Adipocyte (in vitro differentiated cells): ENCODE results near the gene DCST1.

Experiments used
- DNase-seq: peaks from one replicate; pipeline ENCODE4 v3.0.0-alpha.2; 2015; ENCODE audit warnings: low read depth
- H3K27me3 ChIP-seq: replicated peaks from 2 replicates; pipeline ENCODE4 v1.7.0; 2013; ENCODE audit warnings: mild to moderate bottlenecking, low read length, moderate library complexity; ENCODE audit not compliant: control insufficient read depth, insufficient read depth
- H3K36me3 ChIP-seq: 2 replicates; pipeline ENCODE4 v1.7.0; 2013; ENCODE audit warnings: low read length, mild to moderate bottlenecking, moderate library complexity; ENCODE audit not compliant: control insufficient read depth, insufficient read depth, severe bottlenecking
- H3K4me1 ChIP-seq: 2 replicates; pipeline ENCODE4 v1.7.0; 2013; ENCODE audit warnings: mild to moderate bottlenecking, low read length, moderate library complexity; ENCODE audit not compliant: control insufficient read depth, insufficient read depth
- H3K4me3 ChIP-seq: 2 replicates; pipeline ENCODE4 v1.7.0; 2013; ENCODE audit warnings: mild to moderate bottlenecking, low read length, moderate library complexity
- H3K9ac ChIP-seq: 2 replicates; pipeline ENCODE4 v1.7.0; 2013; ENCODE audit warnings: mild to moderate bottlenecking, low read length, moderate library complexity
- H3K9me3 ChIP-seq: 2 replicates; pipeline ENCODE4 v1.7.0; 2013; ENCODE audit warnings: mild to moderate bottlenecking, low read length, moderate library complexity; ENCODE audit not compliant: control insufficient read depth

Gene DCST1

DNA sequence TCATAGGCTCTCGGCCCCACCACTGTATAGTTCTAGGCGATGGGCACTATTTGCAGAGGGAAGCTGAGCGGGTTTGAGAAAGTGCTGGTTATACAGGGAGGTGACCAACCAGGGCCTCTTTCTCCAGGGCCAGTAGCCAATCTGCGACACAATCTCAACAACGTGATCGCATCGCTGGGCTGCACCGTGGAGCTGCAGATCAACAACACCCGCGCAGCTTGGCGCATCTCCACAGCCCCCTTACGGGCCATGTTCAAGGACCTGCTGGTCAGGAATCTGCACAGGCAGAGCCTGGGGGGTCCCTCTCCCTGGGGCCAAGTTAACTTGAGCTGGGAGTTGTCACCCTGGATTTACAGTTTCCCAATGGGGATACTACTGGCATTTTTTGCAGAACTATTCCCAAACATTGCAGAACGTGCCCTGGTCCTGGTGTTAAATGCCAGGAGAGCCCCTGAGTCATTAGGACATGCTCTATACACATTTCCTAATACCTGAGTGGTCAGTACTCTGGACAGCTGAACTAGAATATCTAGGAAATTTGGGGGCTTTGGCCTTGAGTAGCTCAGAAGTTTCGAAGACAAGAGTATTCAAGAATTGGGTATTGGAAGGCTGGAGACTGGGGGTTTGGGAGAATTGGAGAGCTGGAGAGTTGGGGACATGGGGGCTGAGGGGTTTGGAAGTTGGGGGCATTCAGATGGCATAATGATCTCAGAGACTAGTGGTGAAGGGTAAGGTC is 6.9 kb downstream of the DCST1 start:
- no peak overlapping the region for H3K9ac ChIP-seq
- no peaks in the 10 kb centered on the region for H3K27me3 ChIP-seq
- no peak for DNase-seq
- peaks cover 12% of the 10 kb centered on the region for H3K4me1 ChIP-seq
- H3K9me3 ChIP-seq, result no peaks in the 10 kb centered on the region
- H3K36me3 ChIP-seq, result no peaks in the 10 kb centered on the region
- H3K4me3 ChIP-seq, result no peak overlapping the region

- no peak for DNase-seq
- H3K9me3 ChIP-seq, result no peaks in the 10 kb centered on the region
- H3K36me3 ChIP-seq, result no peaks in the 10 kb centered on the region
- H3K4me1 ChIP-seq, result peaks cover 12% of the 10 kb centered on the region
- H3K4me3 ChIP-seq, result no peak overlapping the region
- H3K27me3 ChIP-seq, result no peaks in the 10 kb centered on the region
- no peak overlapping the region for H3K9ac ChIP-seq
Measured at GRCh38 chr1:155042789-155043188, 9.2 kb downstream of the DCST1 start.

DNA sequence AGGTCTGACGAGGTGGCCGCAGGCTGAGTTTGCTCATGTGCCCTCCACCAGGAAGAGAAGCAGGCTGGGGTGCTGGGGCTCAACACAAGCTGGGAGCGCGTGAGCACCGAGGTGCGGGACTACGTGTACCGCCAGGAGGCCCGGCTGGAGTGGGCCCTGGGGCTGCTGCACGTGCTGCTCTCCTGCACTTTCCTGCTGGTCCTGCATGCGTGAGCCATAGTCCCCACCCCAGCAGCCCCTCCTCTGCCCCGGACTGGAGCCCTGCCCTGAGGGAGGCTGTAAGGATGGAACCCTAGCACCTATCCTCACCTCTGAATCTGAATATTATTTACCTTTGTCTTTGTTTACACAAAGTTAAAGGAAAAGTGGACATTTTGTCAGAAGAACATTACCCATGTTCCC is 9.7 kb downstream of the DCST1 start:
- Histone ChIP-seq H3K36me3 (no peaks in the 10 kb centered on the region), H3K9ac (no peak overlapping the region), H3K4me3 (no peak overlapping the region), H3K9me3 (no peaks in the 10 kb centered on the region), H3K4me1 (peaks cover 12% of the 10 kb centered on the region), H3K27me3 (no peaks in the 10 kb centered on the region)
- DNase-seq, result no peak

DNA sequence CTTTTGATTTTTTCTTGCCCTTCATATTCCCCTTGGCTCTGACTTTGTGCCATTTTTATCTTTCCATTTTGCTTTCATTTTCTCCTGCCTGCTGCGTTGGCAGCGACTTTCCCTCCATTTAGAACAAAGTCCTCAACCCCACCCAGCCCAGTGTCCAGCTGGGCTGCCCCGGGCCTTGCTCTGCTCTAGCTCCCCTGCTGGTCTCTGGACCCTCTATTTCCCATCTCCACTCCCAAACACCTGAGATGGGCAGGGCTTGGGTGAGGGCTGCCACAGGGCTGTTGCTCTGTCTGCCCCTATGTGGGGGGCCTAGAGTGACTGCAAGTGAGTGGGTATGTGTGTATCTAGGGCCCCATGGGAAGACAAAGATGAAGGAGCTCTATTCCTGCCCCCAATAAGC is 10.2 kb downstream of the DCST1 start:
- no peaks in the 10 kb centered on the region for H3K36me3 ChIP-seq
- no peak overlapping the region for H3K9ac ChIP-seq
- H3K9me3 ChIP-seq, result no peaks in the 10 kb centered on the region
- no peak for DNase-seq
- peaks cover 12% of the 10 kb centered on the region for H3K4me1 ChIP-seq
- no peaks in the 10 kb centered on the region for H3K27me3 ChIP-seq
- H3K4me3 ChIP-seq, result no peak overlapping the region

DNA sequence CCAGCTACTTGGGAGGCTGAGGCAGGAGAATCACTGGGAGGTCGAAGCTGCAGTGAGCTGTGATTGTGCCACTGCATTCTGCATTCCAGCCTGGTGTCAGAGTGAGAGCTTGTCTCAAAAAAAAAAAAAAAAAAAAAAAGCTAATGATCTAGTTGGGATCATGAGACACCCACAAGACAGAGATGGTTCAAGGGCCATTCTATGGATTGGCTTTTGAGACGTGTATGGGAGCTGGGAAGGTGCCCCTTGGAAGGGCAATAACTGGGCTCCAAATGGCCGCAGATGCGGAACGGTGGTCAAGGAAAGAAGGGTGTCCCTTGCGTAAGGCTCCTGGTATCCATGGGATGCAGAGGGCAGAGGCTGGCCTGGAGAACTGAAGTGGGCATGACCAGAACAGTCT is 10.7 kb downstream of the DCST1 start:
- DNase-seq, result no peak
- H3K4me3 ChIP-seq, result no peak overlapping the region
- H3K4me1 ChIP-seq, result peaks cover 10% of the 10 kb centered on the region
- H3K9me3 ChIP-seq, result no peaks in the 10 kb centered on the region
- H3K36me3 ChIP-seq, result no peaks in the 10 kb centered on the region
- no peaks in the 10 kb centered on the region for H3K27me3 ChIP-seq
- H3K9ac ChIP-seq, result no peak overlapping the region

DNA sequence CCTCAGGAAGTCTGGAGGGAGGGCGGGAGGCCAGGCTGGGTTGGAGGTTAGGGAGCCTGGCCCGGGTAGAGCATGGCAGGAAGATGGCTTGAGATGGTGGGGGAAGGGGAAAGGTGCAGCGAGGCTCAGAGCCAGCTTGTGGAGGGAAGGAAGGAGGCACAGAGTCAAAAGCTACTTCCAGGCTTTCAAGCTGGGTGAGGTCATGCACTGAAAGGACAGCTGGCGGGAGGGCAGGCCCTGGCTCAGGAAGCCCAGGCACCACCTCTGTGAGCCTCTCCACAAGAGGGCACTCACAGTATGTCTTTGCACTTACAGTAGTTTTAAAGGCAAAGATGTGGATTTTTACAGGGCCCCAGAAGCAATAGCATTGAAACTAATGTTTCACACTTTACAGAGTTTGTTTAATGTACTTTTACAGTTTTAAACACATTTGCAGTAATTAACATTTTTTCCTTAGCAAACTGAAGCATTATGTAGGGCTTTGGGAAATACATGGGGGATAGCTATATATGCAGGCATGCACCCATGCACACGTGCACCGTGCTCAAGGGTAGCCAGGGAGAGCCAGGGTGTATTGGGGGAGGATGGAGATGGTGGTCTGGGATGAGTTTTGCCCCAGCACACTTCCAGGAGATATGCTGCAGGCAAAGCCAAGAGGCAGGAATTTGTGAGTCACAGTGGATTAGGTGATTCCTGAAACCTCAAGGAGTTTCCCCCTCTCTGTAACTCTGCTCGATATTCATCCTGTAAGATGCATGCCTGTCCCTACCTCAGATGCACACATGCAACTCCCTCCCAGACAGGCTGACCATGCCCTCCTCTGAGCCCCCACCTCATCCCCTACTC is 11.4 kb downstream of the DCST1 start:
- DNase-seq, result peak; percentile 82
- Histone ChIP-seq H3K9me3 (no peaks in the 10 kb centered on the region), H3K36me3 (no peaks in the 10 kb centered on the region), H3K27me3 (no peaks in the 10 kb centered on the region), H3K4me3 (no peak overlapping the region), H3K9ac (peak overlapping the region; percentile 4), H3K4me1 (peaks cover 17% of the 10 kb centered on the region)

DNA sequence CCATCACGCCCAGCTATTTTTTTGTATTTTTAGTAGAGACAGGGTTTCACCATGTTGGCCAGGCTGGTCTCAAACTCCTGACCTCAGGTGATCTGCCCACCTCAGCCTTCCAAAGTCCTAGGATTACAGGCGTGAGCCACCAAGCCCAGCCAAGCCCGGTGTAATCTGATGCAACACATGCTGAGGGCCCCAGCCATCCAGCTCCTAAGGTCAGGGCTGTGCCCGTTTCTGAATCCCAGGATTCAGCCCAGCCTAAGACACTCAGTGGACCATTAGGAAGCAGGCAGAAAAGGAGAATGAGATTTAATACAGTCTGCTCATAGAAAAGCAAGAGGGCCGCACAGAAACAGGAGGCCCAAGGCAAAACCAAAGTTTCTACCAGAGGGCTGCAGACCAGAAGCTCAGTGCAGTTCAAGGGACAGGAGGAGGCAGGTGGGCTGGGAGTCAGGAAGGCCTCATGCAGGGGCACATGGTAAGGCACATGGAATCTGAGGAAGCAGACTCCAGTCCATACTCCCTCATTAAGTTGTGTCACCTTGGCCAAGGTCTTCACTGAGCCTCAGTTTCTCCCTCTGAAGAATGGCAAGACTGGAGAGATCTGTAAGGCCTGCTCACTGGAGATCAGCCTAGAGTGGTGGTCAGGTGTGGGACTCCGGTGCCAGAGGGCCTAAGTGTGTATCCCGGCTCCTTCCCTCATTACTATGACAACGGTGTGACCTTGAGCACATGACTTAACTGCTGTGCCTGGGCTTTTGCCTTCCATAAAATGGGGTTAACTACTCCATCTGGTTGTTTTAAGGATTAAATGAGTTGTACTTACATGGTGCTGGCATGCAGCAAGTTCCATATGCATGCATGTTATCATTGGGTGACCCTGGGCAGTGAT is 15.1 kb downstream of the DCST1 start:
- H3K27me3 ChIP-seq, result no peaks in the 10 kb centered on the region
- no peak overlapping the region for H3K4me3 ChIP-seq
- no peaks in the 10 kb centered on the region for H3K36me3 ChIP-seq
- no peak overlapping the region for H3K9ac ChIP-seq
- peaks cover 30% of the 10 kb centered on the region for H3K4me1 ChIP-seq
- no peak for DNase-seq
- no peaks in the 10 kb centered on the region for H3K9me3 ChIP-seq

GRCh38 chr1:155049651-155050559 is 16.3 kb downstream of the DCST1 start:
- Histone ChIP-seq H3K9ac (peak overlapping the region; percentile 82), H3K36me3 (peaks cover 11% of the 10 kb centered on the region), H3K27me3 (no peaks in the 10 kb centered on the region), H3K4me1 (peaks cover 25% of the 10 kb centered on the region), H3K4me3 (peak overlapping the region; percentile 82), H3K9me3 (no peaks in the 10 kb centered on the region)
- no peak for DNase-seq

GRCh38 chr1:155050560-155051341 is 17.1 kb downstream of the DCST1 start, which contains the start of gene ADAM15:
TSS of gene ADAM15 (plus strand) at chr1:155051316. CDS start at chr1:155051387, 71 bp downstream.
- H3K9me3 ChIP-seq, result no peaks in the 10 kb centered on the region
- H3K9ac ChIP-seq, result peak within 1 kb of the TSS; percentile 87
- peaks cover 11% of the 10 kb centered on the region for H3K36me3 ChIP-seq
- peaks cover 25% of the 10 kb centered on the region for H3K4me1 ChIP-seq
- H3K27me3 ChIP-seq, result no peaks in the 10 kb centered on the region
- peak; percentile 95 for DNase-seq
- H3K4me3 ChIP-seq, result peak within 1 kb of the TSS; percentile 89

GRCh38 chr1:155051342-155051776 is 17.7 kb downstream of the DCST1 start:
- Histone ChIP-seq H3K4me3 (peak overlapping the region; percentile 89), H3K9ac (peak overlapping the region; percentile 87), H3K27me3 (no peaks in the 10 kb centered on the region), H3K9me3 (no peaks in the 10 kb centered on the region), H3K36me3 (peaks cover 16% of the 10 kb centered on the region), H3K4me1 (peaks cover 25% of the 10 kb centered on the region)
- DNase-seq, result no peak
